ENCODE results near the gene YEATS4. TPM values are rescaled to one million over a fixed set of nuclear protein-coding genes. Genes with fewer than 3 reads are reported as not detected.

Gene YEATS4
- total RNA-seq, 3 donors from 2014 or later (not counting 1 experiment from before 2014, with no cell fraction given): 18.2 to 23.9 (median 20.3) TPM

- H3K27me3 Mint-ChIP-seq (ENCODE audit: low read depth in 2 of 2): no peaks in the 10 kb centered on the region
- Histone ChIP-seq H3K4me3 (ENCODE audit: low read length) (no peak within 1 kb of the TSS), H3K27me3 (ENCODE audit: control insufficient read depth, insufficient read depth, low read length) (no peaks in the 10 kb centered on the region), H3K4me1 (ENCODE audit: control insufficient read depth, insufficient read depth, low read length) (no peaks in the 10 kb centered on the region), H3K9me3 (ENCODE audit: control insufficient read depth, insufficient read depth, low read length) (no peaks in the 10 kb centered on the region), H3K36me3 (ENCODE audit: control insufficient read depth, insufficient read depth, low read length) (no peaks in the 10 kb centered on the region), H3K27ac (ENCODE audit: low read length) (no peak within 1 kb of the TSS)
- no peak within 1 kb of the TSS for H3K27ac Mint-ChIP-seq
- no peaks in the 10 kb centered on the region for H3K36me3 Mint-ChIP-seq
- no peak for TF ChIP-seq CTCF (IDR thresholded peaks at IDR 0.05)
- no peak within 1 kb of the TSS for H3K4me3 Mint-ChIP-seq
- no peaks in the 10 kb centered on the region for H3K4me1 Mint-ChIP-seq
- no peaks in the 10 kb centered on the region for H3K9me3 Mint-ChIP-seq
- ATAC-seq (peak in 2 of 3 donors; percentile 34 to 70), DNase-seq (no peak)
- intact Hi-C loops (cut with micrococcal nuclease): no loop called here
- WGBS (ENCODE audit: insufficient coverage): 95% methylated on average over 2 of the region's 4 CpGs
Observed at GRCh38 chr12:69348162-69348938, 11.2 kb upstream of the YEATS4 start, which contains the start of gene LYZ. Gene LYZ (plus strand): TSS chr12:69348381. CDS start chr12:69348409, 28 bp downstream.

GRCh38 chr12:69350002-69350626, 9.4 kb upstream of the YEATS4 start:
- H3K9me3 ChIP-seq (ENCODE audit: control insufficient read depth, insufficient read depth, low read length): no peaks in the 10 kb centered on the region
- WGBS (ENCODE audit: insufficient coverage): 90% methylated on average over 2 of the region's 2 CpGs
- ATAC-seq: no peak
- Mint-ChIP-seq H3K27ac (no peak overlapping the region), H3K4me3 (no peak overlapping the region), H3K4me1 (no peaks in the 10 kb centered on the region), H3K36me3 (no peaks in the 10 kb centered on the region), H3K27me3 (ENCODE audit: low read depth in 2 of 2) (peaks cover 0 to 10% of the 10 kb centered on the region in 2 donors), H3K9me3 (no peaks in the 10 kb centered on the region)
- no peaks in the 10 kb centered on the region for H3K36me3 ChIP-seq (ENCODE audit: control insufficient read depth, insufficient read depth, low read length)
- H3K27ac ChIP-seq (ENCODE audit: low read length): no peak overlapping the region
- no peak for TF ChIP-seq CTCF (IDR thresholded peaks at IDR 0.05)
- H3K27me3 ChIP-seq (ENCODE audit: control insufficient read depth, insufficient read depth, low read length): no peaks in the 10 kb centered on the region
- no peak overlapping the region for H3K4me3 ChIP-seq (ENCODE audit: low read length)
- H3K4me1 ChIP-seq (ENCODE audit: control insufficient read depth, insufficient read depth, low read length): no peaks in the 10 kb centered on the region
- intact Hi-C loops (cut with micrococcal nuclease): loop anchor here (10.0 kb wide), 1 partner anchor 55 kb away; no protein-coding TSS in a partner anchor
- DNase-seq: no peak

- Mint-ChIP-seq H3K27ac (no peak overlapping the region), H3K4me3 (no peak overlapping the region), H3K9me3 (no peaks in the 10 kb centered on the region), H3K36me3 (no peaks in the 10 kb centered on the region), H3K27me3 (ENCODE audit: low read depth in 2 of 2) (peaks cover 0 to 10% of the 10 kb centered on the region in 2 donors), H3K4me1 (no peaks in the 10 kb centered on the region)
- Histone ChIP-seq H3K9me3 (ENCODE audit: control insufficient read depth, insufficient read depth, low read length) (no peaks in the 10 kb centered on the region), H3K4me1 (ENCODE audit: control insufficient read depth, insufficient read depth, low read length) (no peaks in the 10 kb centered on the region), H3K4me3 (ENCODE audit: low read length) (no peak overlapping the region), H3K27me3 (ENCODE audit: control insufficient read depth, insufficient read depth, low read length) (no peaks in the 10 kb centered on the region), H3K27ac (ENCODE audit: low read length) (no peak overlapping the region), H3K36me3 (ENCODE audit: control insufficient read depth, insufficient read depth, low read length) (no peaks in the 10 kb centered on the region)
- intact Hi-C loops (cut with micrococcal nuclease): loop anchor here (10.0 kb wide), 1 partner anchor 56 kb away; no protein-coding TSS in a partner anchor
- ATAC-seq (no peak), DNase-seq (no peak)
- WGBS (ENCODE audit: insufficient coverage): no CpG with 5 or more reads among the region's 1 CpG
- TF ChIP-seq CTCF (IDR thresholded peaks at IDR 0.05): no peak
Observed at GRCh38 chr12:69350777-69351176, 8.8 kb upstream of the YEATS4 start.

Data from natural killer cell (primary cell).